Measurements from ENCODE around the gene BST1.
A peak's percentile ranks its signal among the peaks of the same experiment; 100 is the strongest.

Gene BST1

DNA sequence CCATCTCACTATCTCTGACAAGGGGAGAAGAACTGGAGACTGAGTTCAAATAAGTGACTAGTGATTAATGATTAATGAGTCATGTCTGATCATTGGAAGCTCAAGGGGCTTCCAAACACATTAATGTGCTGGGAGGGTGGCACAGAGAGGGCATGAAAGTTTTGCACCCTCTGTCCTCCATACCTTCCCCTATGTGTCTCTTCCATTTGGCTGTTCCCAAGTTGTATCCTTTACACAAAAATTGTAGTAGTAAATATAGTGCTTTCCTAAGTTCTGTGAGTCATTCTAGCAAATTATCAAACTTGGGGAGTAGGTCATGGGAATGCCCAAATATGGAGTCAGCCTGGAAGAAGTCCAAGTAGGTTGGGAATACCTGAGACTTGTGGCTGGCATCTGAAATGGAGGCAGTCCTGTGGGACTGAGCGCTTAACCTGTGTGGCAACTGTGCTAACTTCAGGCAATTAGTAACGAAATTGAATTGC lies 25.3 kb upstream of the BST1 start:
- DNase-seq, result no peak

DNA sequence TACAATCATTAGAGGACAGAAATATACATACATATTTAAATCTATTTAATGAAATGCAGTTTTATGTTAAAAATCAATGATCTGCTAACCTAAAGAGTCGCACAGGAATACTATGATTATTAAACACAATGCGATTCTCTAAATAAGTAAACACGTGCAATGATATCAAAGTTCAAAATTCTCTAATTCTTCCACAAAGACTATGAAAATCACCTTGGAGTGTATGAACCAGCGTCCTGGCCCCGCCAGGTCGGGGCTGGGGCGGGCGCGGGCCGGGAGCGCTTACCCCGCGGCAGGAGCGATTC lies 21.8 kb upstream of the BST1 start:
- no peak for DNase-seq

DNA sequence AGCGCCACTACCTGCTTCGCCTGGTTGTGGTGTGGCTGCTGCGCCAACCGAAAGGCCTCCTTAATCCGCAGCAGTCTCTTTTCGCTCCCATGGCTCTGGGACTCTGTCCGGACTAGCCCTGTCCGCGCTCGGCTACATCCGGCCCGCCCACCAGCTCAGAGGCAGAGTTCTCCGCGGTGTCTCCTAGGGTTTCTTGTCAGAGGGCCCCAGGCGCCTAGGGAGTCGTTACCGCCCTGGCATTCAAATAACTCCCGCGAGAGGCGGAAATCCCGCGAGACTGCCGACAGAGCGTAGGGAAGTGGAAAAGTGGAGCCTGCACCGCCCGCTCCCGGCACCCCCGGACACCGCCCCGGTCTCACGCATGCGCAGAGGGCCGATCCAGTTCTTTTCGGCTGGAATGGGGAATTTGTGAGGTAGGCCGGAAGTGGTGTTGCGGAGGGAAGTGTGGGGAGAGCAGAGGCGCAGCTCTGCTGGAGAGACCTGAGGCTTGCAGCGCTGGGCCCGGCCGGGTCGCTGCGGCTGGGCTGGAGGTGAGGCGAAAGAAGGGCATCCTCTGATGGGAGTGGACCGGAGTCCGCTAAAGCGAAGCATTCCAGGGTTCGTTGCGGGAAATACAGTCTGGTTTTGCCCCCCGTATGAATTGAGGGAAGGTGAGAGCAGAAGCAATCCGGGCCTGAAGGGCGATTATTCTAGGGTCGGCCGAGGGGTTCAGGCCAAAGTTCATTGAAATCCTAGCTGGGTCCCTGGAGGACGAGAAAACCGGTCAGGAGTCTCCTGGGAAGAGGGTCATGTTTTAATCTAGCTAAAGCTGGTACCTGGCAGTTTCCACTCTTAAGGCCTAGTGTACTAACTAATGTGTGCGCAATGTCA lies 21.3 kb upstream of the BST1 start, which contains the start of gene FAM200B:
TSS of gene FAM200B (plus strand) at position 456 of the 870 bp plus-strand sequence. CDS start 5,151 bp downstream, outside the sequence.
- peak; percentile 94 for DNase-seq

DNA sequence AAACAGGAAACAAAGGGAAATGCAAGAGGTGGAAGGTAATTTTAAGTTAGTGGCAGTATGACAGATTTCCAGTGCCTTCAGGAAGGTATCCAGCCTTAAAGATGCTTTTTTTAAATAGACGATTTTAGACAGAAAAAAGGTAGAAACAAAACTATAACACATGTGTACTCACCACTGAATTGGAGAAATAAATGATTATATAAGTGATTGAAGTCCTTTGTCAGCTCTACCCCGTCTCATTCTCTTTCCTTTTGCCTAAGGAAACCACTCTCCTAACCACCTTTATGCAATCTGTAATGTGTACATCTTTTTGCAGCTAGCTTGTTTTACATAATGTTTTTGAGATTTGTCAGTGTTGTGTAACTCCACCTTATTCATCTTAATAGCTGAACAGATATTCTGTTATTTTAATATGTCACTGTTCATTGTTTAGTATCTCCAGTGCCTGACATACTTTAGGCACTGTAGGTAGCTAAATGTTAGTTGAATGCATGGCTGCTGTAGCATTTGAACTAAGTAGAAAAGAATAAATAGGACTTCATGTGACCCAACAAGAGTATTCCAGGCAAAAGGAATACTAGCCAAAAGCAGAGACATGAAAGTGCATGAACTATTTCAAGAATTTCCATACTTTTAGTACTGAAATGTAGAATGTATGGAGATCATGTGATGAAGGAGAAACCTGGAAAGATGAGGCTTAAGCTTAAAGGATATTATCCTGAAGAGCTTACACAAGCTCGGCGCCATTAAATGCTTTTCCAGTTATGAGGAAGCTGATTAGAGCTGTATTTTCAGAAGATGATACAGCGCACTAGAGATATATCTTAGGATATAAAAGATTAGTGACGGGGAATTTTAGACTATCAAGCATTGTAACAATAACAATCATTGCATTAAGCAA lies 20.4 kb upstream of the BST1 start:
- no peak for DNase-seq

DNA sequence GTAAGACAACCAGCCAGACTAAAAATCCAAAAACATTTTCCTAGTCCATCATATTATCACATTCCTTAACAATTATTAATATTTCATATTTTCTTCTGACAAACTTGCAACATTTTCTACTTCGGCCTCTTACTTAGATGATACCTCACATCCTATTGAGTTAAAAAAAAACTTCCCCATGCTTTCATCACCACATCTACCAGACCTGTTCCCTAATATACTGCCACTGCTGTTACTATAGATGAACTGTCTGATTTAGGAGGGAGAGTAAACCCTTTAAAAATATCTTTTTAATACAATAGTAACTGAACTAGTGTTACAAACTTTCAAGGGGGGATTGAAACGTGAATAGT lies 19.7 kb upstream of the BST1 start:
- no peak for DNase-seq

DNA sequence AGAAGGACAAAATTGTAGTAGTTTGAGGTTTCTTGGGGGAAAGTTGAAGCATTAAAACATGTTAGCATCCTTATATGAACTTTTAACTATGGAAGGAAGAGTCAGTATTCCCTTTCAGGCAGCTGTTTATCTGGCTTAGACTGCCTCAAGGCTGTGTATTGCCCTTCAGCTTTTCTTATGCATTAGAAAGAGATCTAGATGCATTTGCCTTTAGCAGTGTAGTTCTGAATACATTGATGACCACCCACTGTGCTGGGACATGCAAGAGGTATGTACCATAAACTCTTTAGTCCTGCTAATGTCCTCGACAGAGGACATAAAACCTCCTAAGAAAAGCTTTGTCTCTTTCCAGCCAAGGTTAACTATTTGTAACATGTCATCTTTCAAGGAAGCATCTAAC lies 18.4 kb upstream of the BST1 start:
- DNase-seq, result no peak

DNA sequence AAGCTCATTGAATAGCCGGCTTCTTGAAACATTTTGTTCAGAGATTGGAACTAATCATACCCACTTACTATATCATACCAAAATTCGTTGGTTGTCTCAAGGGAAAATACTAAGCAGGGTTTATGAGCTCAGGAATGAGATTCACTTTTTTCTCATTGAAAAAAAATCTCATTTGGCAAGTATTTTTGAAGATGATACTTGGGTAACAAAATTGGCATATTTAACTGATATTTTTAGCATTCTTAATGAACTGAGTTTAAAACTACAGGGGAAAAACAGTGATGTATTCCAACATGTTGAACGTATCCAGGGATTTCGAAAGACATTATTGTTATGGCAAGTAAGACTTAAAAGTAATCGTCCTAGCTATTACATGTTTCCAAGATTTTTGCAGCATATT lies 14.8 kb upstream of the BST1 start:
- DNase-seq, result no peak

DNA sequence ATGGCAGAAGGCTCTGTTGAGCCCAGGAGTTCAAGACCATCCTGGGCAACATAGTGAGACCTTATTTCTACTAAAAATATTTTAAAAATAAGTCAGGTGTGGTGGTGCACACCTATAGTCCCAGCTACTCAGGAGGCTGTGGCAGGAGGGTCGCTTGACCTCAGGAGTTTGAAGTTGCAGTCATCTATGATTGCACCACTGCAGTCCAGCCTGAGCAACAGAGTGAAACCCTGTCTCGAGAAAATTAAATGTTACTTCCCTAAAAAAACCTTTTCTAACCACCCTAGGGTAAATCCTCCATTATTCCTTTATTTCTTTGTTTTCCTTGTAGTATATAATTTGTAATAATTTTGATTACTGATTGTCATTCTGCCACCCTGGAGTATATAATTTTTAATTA lies 13.3 kb upstream of the BST1 start:
- DNase-seq, result peak; percentile 25

DNA sequence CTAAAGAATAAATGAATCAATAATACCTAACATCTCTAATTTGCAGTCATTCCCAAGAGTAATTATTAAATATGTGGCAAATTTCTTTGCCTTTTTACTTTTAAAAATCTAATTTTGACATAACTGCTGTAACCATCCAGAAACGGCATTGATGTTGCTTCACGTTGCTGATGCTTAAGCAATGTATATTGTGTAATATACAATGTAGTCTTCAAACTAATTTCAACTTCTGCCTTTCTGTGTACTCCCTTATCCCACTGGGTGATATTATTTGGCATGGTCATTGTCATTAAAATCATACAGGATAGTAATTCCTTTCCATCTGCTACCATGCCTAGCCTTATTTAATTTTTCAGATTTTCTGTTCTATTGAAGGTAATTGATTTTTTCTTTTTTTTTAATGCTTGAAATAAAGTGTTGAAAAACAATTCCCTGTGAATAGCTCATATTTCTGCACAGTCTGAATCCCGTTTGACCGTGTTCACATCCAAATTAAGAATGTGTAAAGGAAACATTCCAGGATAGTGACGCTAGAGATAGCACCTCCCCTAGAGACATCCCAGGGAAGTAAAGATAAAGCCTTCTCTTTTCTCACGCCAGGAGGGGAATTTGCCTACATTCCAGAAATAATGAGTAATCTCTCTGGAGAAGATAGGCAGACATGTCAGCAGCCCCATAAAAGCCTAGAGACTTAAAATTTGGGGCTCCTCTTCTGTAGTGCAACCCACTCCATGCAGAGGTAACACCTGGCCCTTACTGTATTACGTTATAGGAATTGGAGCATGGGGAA lies 12.7 kb upstream of the BST1 start:
- no peak for DNase-seq

DNA sequence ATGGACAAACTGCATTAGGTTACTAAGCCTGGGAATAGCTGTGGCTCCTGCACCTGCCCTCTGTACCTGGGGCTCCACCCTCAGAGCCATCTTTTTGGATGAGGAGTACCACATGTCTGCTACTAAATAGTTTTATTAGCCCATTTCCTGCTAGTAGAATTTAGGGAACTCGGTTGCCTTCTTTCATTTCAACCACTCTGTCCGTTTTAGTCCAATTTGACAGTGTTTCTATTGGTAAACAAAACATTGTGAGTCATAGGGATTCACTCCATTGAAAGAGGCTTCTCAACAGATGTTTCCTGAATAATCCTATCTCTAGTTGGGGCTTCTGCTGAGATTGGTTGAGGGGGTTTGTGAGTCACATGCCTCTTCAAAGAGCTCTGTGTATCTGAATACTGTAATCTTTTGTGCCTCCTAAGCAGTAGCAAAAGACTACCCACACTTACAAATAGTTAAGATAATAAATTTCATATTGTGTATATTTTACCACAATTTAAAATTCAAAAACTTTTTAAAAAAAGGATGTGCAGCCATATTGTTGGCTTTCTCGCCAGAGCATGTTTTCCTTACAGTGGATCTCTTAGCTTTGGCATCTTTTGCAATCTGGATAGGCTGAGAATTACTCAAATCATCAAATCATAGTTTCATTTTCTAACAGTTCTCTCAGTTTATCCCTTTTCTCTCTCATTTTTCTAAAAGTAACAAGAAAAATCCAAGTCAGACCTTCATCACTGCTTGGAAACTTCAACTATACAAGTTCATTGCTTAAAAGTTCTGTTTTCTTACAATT lies 11.3 kb upstream of the BST1 start:
- DNase-seq, result no peak

DNA sequence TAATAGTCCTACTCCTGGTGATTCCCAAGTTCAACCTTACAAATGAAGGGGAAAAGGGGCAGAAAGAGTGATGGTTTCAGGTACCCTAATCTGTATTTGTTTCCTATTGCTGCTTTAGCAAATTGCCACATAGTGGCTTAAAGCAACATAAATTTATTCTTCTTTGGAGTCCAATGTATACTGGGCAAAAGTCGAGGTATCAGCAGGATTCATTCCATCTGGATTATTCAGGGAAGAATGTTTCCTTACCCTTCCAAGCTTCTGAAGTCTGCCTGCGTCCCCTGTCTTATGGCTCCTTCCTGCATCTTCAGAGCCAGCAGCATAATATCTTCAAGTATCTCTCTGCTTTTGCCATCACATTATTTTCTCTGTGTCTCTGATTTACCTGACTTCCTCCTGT lies 10.3 kb upstream of the BST1 start:
- no peak for DNase-seq

DNA sequence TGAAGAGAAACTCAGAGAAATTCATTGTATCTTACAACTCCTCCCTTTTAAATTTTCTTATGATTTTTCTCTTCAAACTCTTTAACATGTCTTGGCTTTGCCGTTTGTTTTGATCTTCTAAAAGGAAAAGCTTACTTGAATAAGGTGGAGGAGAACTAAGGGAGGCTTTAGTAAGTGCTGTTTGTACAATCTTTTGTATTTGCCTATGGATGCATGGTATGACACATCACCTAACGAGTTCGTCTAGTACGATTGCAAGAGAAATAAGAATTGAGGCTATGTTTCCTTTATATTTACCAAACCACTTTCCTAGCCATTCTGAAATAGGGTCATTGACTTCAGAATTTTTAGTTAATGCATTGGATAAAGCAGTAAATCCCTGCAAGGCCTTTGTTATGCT lies 8.4 kb upstream of the BST1 start:
- DNase-seq, result no peak

DNA sequence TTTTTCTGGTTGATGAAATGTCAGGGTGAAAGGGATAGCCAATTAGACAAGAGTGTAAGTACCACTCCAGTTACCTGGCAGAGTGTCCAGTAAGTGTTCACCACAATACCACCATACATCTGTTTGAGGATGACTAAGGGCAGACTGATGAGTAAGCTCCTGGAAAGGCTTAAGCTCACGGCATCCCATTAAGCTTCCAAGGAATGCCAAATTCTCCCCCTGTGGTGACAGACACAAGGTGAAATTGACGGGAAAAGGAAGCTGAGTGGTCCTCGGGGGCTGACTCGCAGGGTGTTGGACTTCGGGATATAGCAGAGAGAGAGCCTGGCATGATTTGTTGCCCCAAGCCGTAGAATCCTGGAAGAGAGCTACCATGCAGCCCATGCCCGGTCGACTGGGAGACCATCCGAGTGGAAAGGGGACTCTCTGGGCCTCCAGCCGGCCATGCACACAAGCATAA lies 7.6 kb upstream of the BST1 start:
- DNase-seq, result no peak

DNA sequence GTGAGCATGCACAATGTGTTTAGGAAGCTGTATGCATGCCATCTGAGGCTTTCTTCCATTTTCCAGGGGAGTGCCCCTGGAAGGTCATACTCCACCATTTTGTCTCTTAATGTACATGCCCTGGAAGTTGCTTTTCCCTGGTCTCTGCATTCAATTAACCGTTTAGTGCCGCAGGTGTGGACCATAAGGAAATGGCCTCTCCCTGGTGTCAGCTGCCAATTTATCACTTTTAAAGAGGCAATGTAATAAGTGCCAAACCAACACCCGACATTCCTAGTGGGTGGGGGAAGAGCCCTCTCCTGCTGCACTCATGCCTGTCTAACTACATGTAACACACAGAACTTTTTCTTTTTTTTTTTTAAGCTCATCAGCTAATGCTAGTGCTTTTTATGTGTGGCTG lies 7.1 kb upstream of the BST1 start:
- DNase-seq, result no peak

DNA sequence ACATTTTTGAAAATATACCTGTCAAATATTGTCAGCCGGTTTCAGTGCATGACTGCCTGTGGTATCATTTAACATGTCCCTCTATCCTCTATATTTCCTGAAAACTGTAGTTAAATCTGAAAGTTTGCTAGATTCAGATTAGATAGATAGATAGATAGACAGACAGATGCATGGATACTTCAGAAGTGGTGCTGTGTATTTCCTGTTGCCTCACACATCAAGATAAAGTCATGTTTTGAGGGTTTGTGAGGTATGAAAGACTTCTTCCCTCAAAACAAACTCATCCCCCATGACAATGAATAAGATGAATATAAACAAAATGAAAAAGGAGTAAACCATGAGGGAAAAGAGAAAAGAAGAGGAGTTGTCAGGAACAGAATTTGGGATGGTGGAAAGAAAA lies 6.0 kb upstream of the BST1 start:
- no peak for DNase-seq

DNA sequence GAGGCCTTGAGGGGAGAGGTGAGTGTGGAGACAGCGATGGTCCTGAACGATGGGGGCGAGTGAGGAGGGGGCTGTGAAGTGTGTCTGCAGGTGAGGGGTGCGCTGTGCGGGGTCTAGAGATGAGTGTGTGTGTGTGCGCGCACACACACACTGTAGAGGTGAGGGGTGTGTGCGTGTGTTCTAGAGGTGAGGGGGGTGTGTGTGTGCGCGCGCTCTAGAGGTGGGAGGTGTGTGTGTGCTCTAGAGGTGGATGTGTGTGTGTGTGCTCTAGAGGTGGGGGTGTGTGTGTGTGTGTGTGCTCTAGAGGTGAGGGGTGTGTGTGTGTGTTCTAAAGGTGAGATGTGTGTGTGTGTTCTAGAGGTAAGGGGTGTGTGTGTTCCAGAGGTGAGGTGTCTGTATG lies 574 bp downstream of the BST1 start:
- DNase-seq, result no peak

DNA sequence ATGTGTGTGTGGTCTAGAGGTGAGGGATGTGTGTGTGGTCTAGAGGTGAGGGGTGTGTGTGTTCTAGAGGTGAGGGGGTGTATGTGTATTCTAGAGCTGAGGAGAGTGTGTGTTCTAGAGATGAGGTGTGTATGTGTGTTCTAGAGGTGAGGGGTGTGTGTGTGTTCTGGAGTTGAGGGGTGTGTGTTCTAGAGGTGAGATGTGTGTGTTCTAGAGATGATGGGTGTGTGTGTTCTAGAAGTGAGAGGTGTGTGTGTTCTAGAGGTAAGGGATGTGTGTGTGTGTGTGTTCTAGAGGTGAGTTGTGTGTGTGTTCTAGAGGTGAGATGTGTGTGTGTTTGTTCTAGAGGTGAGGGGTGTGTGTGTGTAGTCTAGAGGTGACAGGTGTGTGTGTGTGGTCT lies 1.3 kb downstream of the BST1 start:
- no peak for DNase-seq

DNA sequence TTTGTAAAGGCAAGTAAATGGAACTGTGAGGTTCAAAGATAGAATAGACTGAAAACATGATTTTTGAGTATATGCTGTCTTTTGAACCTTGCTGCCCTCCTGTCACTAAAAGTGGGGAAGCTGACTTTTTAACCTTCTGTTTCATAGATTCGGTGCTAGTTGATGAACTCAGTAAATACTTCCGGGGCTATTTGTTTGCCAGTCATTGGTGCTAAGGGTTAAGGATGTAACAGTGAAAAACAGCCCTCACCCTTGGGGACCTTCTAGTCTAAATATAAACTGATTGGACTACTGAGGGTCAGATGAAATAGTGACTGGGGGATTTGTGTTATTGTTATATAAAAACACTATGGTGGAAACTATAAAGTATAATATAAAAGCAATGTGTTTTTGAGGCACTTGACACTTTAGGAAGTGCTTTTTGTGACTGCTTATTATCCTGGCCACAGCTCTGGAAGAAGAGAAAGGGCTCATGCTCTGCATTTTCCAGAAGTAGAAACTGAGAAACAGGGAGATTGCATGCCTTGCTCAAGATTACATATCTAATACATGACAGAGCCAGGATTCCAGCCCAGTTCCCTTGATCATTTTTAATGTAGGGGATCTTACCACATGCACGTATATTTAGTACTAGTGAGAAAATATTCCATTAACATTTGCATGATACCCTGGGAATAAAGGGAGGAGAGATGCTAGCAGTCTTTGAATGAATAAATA lies 3.9 kb downstream of the BST1 start:
- no peak for DNase-seq

DNA sequence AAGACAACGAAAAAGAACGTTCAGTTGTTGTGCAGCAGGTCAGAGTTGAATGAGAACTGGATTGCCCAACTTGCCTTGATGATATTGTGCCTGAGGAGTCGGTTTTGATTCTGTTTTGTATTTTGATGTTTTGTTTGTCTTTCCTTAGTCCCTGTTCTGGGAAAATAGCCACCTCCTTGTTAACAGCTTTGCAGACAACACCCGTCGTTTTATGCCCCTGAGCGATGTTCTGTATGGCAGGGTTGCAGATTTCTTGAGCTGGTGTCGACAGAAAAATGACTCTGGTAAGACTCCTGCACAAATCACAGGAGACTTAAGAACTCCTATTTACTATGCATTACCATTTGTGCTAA lies 4.5 kb downstream of the BST1 start:
- DNase-seq, result no peak

DNA sequence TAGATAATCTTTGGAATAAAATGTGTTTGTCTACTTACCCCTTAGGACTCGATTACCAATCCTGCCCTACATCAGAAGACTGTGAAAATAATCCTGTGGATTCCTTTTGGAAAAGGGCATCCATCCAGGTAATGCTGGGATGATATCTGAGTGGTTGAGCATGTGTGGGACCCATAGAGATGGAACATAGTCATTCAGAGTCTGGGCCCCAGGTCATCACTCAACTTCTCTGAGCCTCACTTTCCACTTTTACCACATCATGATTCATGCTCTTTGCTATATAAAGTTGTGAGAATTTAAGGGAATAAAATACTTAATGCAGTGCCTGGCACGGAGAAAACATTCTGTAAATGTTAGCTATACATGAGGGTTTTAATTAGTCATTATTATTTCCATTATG lies 8.9 kb downstream of the BST1 start:
- DNase-seq, result no peak

DNA sequence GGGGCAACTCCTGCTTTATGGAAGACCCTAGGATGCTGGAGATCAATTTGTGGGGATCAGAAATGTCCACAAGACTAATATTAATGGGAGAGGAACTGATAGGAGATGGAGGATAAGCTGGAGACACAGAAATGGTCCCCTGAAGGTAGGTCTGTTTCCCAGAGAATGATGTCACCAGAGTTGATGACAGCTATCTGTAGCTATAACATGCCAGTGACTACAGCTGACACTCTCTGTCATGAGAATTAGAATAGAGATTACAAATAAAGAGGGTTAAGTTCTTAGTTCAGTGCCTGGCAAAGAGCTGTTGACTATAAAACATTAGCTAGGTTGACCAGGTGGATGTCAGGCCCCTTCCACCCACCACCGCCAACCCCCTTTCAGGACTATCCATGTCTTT lies 9.3 kb downstream of the BST1 start:
- DNase-seq, result no peak

DNA sequence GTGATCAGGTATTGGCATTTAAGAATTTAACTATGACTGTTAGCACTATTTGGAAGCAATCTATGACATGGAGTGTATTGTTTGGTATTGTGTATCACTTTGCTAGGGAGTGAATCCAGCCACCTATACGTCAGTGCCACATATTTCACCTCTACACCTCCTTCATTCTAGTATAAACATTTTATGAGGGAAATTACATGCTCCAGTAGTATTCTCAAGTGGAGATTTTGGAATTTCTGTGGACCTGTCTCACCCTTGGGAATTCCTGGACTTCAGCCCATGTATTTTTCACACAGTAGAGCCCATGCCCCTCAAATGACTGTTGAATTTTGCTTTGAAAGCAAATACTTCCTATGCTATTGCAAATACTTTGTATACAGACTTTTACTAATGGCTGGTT lies 11.3 kb downstream of the BST1 start:
- no peak for DNase-seq

All from CD4-positive, alpha-beta T cell treated with Interleukin-15 for 1 hour (primary cell).